GM18517 (cell line): ENCODE data around the gene C20orf204.
"Not testable (repeated sequence)": the region's sequence is repeated elsewhere in the genome, so short reads cannot be mapped to it uniquely, and the experiment has no call there.

Experiments
- ATAC-seq: cut with Tn5 transposase; IDR thresholded peaks from one replicate; pipeline ENCODE4 v1.9.1; 2021; ENCODE audit warnings: mild to moderate bottlenecking, moderate library complexity; ENCODE audit not compliant: unreplicated experiment

The C20orf204 gene

DNA sequence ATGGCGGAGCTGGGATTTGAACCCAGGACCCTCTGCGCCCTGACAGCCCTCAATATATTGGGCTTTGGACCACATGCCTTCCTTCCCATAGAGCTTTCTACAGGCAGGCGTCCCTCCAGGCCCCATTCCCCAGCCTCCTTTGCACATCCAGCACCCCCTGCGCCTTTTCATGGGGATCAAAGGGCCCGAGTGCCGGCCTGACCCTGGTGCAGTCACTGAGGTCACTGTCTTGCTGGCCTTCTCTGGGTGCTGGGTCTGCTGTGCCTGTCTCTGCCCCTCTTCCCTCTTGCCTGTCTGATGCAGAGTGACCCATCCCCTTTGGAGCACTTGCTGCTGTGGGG, 45.6 kb downstream of the C20orf204 start:
- no peak for ATAC-seq

DNA sequence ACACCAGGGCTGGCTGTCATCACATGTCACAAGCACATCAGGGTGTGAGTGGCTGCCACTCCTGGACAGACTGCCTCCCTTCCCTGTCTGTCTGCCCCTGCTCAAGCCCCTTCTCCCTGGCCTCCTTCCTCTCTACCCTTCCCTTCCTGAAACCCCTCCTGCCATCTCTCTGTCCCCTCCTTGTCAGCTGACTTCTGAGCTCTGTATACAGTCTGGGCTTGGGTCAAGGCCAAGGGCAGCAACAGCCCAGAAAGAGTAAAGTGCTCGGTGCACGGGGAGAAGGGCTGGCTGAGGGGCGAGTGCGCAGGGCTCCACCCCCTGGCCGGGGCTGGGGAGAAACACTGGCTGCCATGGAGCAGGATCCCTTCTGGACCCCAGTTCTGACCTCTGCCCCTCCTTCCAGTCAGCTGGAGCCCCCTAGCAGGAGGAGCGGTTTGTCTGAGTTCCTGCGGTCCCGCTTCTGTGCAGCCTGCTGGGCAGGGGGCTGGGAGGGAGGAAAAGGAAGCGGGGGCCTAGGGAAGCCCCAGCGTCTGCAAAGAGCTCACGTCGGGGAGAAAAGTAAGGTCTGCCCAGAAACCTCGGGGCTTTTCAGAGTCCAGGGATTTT, 46.2 kb downstream of the C20orf204 start:
- no peak for ATAC-seq

- ATAC-seq = no peak
These were observed 46.9 kb downstream of the C20orf204 start for GRCh38 chr20:64082820-64083377.

- ATAC-seq = no peak
These were observed 47.4 kb downstream of the C20orf204 start for GRCh38 chr20:64083378-64083803.

DNA sequence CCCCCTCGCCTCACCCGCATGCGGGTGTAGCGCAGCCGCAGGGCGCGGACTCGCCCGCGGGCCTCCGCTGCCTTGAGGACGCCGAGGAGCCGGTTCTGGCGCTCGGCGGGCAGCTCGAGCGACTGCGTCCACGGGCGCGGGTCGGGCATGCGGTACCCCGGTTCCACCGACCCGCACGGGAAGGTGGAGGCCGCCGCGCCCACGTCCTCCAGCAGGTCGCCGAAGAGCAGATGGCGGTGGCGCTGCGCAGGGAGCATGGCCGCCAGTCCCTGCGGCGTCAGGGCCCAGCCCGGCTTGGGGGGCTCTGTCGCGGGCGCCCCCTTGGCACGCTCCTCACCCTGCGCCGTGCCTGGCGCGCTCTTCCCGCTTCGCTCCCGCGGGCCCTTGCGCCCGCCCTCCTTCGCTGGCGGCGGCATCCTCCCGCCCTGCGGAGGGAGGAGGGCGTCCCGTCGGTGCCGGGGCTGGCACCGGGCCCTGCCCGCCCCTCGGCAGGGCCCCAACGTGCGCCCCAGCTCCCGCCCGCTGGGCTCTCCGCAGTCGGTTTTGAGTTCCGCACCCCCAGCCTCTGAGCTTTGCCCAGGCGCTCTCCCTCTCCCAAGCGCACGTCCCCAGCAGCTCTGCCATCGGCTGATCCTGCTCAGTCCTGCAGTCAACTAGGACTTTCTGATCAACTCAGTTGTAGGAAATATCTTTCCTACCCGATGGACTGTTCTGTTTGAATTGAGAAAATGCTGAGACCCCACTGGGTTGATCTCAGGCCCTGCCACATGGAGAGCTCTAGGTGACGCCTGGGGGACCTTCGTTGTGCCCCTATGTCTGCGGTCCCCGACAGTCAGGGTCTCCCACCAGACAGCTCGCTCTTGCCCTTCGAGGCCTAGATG, 48.1 kb downstream of the C20orf204 start, which contains the start of gene LKAAEAR1:
Gene LKAAEAR1 (minus strand): TSS at position 595 of the 881 bp plus-strand sequence. CDS start 179 bp downstream, at position 416.
- no peak for ATAC-seq

DNA sequence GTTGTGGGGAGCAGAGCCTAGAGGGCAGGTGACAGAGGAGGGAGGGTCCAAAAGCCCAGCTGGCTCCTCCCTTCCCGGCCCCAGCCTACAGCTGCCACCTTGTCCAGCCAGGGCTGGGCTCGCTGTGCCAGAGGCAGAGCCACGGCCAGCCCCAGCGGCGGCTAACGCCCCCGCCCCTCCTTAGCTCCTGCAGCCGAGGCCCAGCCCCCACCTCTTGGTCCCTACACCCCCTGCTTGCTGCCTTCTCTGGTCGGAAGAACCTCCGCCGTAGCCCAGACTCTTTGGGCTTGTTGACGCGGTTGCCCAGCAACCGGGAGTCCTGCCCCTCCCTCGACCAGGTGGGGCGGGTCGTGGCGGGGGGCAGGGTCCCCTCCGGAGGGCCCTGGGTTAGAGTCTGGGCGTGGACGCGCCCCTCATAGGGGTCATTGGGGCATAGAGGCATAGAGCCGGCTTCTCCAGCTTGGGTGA, 48.7 kb downstream of the C20orf204 start:
- ATAC-seq = no peak

GRCh38 chr20:64086801-64087200, 50.8 kb downstream of the C20orf204 start:
- no peak for ATAC-seq

- ATAC-seq = not testable (repeated sequence)
These were observed 51.3 kb downstream of the C20orf204 start for GRCh38 chr20:64087226-64087825.

DNA sequence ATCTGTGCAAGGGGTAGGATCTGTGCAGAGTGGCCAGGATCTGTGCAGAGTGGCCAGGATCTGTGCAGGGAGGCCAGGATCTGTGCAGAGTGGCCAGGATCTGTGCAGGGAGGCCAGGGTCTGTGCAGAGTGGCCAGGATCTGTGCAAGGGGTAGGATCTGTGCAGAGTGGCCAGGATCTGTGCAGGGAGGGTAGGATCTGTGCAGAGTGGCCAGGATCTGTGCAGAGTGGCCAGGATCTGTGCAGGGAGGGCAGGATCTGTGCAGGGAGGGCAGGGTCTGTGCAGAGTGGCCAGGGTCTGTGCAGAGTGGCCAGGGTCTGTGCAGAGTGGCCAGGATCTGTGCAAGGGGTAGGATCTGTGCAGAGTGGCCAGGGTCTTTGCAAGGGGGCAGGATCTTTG, 52.6 kb downstream of the C20orf204 start:
- ATAC-seq = not testable (repeated sequence)
